Measurements from ENCODE around the gene ANKRD34C.
A peak's percentile ranks its signal among the peaks of the same experiment; 100 is the strongest.
"Not testable (repeated sequence)": the region's sequence is repeated elsewhere in the genome, so short reads cannot be mapped to it uniquely, and the experiment has no call there.

The ANKRD34C gene

DNA sequence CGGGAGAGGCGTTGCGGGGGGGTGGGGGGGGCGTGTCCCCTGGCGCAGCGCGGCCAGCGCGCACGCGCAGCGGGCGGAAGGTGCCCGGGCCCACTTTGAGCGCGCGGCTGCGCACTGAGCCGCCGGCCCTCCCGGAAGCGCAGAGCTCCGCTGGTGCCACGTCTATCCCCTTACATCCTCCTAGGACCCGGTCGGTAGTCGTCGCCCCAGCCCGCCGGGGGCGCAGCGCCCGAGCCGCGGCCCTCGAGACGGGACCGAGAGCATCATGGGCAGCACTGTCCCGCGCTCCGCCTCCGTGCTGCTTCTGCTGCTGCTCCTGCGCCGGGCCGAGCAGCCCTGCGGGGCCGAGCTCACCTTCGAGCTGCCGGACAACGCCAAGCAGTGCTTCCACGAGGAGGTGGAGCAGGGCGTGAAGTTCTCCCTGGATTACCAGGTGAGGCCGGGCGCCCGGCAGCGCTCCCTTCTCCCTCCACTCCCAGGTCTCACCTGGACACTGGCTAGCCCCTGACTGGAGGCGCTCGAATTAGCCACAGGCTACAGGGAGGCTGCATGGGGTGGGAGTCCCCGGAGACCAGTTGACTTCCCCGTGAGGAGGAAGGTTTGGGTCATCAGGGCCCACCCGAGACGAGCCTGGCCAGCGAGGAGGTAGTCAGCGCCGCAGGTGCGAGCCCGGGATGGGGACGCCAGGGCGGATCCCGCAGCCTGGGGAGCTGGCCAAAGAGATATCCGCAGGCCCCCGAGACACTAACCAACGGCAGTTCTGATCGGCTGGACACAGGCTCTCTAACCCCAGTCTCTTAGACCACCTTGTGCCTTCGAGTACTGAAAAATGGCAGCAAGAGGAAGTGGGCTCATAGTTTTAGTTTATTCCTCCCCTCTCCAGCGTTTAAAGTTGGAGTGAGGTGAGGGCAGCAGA, 28.7 kb downstream of the ANKRD34C start, which contains the start of gene TMED3:
Gene TMED3, plus strand, starts transcription at position 128 of the 916 bp plus-strand sequence. Its CDS starts 138 bp downstream, at position 266.
- DNase-seq (ENCODE audit: low read depth), result peak; percentile 74

DNA sequence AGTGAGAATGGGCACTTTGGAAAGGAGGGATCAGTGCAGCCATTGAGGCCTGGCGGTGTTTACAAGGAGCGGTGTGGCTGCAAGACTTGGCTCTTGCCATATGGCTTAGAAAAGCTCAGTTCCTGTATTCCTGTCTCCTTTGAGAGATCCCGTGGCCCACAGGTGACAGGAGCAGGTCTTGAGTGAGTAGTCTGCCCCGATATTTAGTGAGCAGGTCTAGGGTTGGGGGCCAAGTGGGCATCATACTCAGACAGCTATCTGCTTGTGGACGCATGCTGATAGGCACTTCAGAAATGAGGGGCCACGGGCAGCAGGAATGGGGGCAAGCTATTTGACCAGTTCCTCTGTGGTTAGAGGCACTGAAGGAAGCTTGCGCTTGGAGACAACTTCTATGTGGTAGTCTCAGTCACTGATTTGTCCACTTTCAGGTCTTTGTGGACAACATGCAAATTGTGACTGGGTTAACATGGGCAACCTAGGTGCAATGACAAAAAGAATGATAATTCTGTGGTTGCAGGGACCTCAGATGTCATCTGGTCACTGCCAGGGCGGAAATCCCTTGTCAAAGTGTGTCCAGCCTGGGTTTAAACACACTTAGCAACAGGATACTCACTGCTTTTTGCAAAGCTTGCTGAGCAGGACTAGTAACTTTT, 29.5 kb downstream of the ANKRD34C start:
- DNase-seq (ENCODE audit: low read depth), result no peak

GRCh38 chr15:79314186-79314585, 31.7 kb downstream of the ANKRD34C start:
- no peak for DNase-seq (ENCODE audit: low read depth)

DNA sequence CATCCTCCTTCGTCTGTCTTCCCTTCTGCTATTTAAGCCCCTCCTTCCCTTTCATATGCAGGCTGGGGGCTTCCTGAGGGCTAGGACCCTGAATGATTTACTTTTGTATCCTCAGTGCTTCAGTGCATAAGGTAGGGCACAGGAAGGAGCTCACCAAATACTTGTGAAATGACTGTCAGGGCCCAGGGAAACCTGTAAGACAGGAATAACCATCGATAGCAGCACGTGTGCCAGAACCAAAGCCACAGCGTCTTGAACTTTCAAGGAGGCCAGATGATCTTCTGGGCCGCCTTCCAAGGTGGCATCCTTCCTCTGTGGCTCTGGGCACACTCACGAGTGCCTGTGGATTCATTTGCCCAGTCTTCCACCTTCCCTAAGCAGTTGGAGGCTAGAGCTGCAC, 32.3 kb downstream of the ANKRD34C start:
- no peak for DNase-seq (ENCODE audit: low read depth)

- DNase-seq (ENCODE audit: low read depth), result no peak
Observed at GRCh38 chr15:79315623-79316328, 33.3 kb downstream of the ANKRD34C start.

DNA sequence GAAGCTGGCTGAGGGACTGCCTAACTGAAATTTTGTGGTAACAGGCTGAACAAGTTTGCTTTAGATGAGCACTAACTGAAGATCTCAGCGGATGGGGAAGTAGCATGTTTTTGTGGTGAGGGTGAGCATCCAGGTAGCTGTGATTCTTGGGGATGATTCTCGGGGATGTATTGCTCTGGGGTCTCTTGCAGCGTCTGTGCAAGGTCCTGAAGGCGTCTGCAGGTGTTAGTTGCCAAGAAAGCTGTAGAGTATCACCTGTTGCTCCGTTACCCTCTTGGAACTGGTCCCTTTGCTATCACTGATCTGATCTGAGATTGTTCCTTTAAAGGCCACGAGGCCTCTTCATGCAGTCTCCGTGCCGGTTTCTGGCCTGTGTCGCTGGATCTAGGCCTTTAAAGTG, 34.3 kb downstream of the ANKRD34C start:
- no peak for DNase-seq (ENCODE audit: low read depth)

DNA sequence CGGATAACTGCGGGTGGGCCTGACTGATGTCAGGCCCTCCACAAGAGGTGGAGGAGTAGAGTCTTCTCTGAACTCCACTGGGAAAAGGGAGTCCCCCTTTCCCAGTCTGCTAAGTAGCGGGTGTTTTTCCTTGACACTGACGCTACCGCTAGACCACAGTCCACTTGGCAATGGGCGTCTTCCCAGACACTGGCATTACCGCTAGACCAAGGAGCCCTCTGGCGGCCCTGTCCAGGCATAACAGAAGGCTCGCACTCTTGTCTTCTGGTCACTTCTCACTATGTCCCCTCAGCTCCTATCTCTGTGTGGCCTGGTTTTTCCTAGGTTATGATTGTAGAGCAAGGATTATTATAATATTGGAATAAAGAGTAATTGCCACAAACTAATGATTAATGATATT, 37.5 kb downstream of the ANKRD34C start:
- not testable (repeated sequence) for DNase-seq (ENCODE audit: low read depth)

DNA sequence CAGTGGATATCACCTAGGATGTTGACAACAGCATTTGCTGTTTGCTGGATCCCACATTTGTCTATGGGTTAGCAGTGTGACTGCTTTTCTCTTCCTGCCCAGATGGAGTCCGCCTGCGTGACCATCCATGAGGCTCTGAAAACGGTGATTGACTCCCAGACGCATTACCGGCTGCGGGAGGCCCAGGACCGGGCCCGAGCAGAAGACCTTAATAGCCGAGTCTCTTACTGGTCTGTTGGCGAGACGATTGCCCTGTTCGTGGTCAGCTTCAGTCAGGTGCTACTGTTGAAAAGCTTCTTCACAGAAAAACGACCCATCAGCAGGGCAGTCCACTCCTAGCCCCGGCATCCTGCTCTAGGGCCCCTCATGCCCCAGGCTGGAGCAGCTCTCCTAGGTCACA, 39.4 kb downstream of the ANKRD34C start:
- no peak for DNase-seq (ENCODE audit: low read depth)

DNA sequence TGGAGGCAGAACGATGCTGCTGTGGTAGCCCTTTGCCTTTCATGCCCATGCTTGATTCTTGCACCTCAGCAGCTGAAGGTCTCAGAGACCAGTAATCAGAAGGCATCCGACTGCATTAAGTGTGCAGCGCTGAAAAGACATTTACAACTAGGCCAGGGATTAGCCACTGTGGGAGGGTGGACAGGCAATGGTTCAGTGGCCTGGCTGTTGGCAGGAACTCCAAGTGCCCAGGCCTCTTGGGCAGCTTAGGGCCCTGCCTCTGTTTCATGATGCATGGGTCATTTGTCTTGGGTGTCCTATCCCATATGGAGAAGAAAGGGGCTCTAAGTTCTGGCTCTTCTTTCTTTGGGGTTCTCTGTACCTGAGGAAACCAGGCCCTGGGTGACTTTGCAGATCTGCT, 39.8 kb downstream of the ANKRD34C start:
- DNase-seq (ENCODE audit: low read depth), result no peak

- no peak for DNase-seq (ENCODE audit: low read depth)
Observed at GRCh38 chr15:79322945-79323344, 40.4 kb downstream of the ANKRD34C start.

GRCh38 chr15:79329171-79329611, 46.7 kb downstream of the ANKRD34C start:
- DNase-seq (ENCODE audit: low read depth), result peak; percentile 13
